ENCODE results near the gene FLAD1. TPM values are rescaled to one million over a fixed set of nuclear protein-coding genes. Genes with fewer than 3 reads are reported as not detected.

The FLAD1 gene
- polyA plus RNA-seq, 1 experiment: 21.1 TPM

DNA sequence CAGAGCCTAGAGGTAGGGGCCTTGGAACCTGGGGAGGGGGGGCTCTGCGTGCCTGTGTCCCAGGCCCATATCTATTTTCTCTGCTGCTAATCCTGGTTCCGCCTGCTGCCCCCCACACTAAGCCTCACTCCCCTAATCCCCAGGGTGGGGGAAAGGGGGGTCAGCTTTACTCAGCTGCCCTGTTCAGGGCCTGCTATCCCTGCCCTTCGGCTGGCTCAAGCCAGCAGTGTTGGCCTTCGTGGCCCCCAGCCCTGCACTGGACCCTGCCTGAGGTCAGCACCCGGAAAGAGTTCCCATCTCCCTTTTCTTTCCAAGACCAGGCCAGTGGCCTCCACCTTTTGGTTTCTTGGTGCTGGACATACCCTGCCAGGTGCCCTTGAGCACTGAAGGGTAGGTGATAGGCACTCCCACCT, 27.9 kb downstream of the FLAD1 start:
- ChIA-PET POLR2A (no interaction called here), CTCF (interaction anchor here (1.0 kb wide), 2 partner anchors 15 to 183 kb away, joined by 3 to 4 read pairs; no protein-coding TSS in a partner anchor)
- no peak overlapping the region for H3K27ac ChIP-seq (ENCODE audit: low read depth, low read length)
- DNase-seq (ENCODE audit: low read depth, low spot score): no peak
- no peaks in the 10 kb centered on the region for H3K27me3 ChIP-seq (ENCODE audit: control insufficient read depth, insufficient read depth, low read length)
- no peak for TF ChIP-seq CTCF (IDR thresholded peaks at IDR 0.05; ENCODE audit: low read depth, low read length)
- no peaks in the 10 kb centered on the region for H3K9me3 ChIP-seq (ENCODE audit: control insufficient read depth, insufficient read depth, low read length)
- H3K4me3 ChIP-seq (ENCODE audit: low read depth, low read length): no peak overlapping the region

DNA sequence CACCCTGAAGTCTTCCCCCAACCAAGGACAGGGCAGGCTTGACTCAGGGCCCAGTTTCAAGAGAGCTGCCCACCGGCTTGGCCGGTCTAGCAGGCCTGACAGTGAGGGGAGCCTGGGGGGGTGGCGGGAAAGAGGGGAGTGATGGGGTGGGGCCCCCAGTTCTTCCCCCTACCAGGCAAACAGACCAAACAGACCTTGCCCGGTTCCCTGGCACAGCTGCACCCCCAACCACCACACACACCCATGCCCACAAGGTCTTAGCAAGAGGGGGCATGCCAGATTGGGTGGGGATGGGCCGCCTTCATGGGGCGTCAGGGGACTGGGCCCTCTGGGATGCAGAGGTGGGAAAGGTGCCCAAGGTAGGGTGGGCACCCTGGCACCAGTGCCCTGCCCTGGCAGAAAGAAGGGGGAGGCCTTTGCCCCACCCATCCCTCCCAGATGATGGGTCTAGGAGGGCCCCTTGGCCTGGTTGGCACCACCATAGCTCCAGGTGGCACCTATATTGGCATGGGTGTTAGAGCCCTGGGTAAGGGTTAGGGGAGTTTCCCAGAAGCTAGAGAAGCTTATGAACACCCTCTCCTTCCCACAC, 28.4 kb downstream of the FLAD1 start:
- DNase-seq (ENCODE audit: low read depth, low spot score): no peak
- H3K27me3 ChIP-seq (ENCODE audit: control insufficient read depth, insufficient read depth, low read length): no peaks in the 10 kb centered on the region
- no peak overlapping the region for H3K4me3 ChIP-seq (ENCODE audit: low read depth, low read length)
- ChIA-PET POLR2A (interaction anchor here (0.6 kb wide), 1 partner anchor 707 kb away, joined by 4 read pairs; no protein-coding TSS in a partner anchor), CTCF (interaction anchor here (1.0 kb wide), 1 partner anchor 182 kb away, joined by 4 read pairs; no protein-coding TSS in a partner anchor)
- no peaks in the 10 kb centered on the region for H3K9me3 ChIP-seq (ENCODE audit: control insufficient read depth, insufficient read depth, low read length)
- TF ChIP-seq CTCF (IDR thresholded peaks at IDR 0.05; ENCODE audit: low read depth, low read length): no peak
- H3K27ac ChIP-seq (ENCODE audit: low read depth, low read length): no peak overlapping the region

DNA sequence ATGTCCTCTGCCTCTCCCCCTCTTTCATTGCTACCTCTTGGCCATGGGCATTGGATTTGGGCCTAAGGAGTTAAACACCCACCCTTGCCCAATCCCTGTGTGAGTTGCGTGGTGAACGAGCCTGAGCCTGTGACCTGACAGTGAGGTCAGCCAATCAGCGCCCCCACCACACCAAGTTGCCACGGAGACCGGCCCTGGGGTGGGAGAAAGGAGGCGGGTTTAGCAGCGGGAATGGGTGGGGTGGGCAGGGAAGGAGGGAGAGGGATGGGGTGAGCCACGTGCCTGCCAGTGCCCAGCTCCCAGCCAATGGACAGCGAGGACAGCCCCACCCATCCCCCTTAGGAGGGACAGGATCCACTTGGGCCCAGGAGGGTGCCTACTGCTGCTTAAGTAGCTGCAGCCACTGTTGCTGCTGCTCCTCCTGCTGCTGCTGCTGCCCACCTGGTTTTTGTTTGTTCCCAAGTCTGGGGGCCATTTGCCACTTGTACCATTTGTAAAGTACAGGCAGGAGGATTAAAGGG, 28.9 kb downstream of the FLAD1 start:
- POLR2A ChIA-PET: interaction anchor here (0.6 kb wide), 1 partner anchor 708 kb away, joined by 4 read pairs; no protein-coding TSS in a partner anchor
- Histone ChIP-seq H3K27me3 (ENCODE audit: control insufficient read depth, insufficient read depth, low read length) (no peaks in the 10 kb centered on the region), H3K27ac (ENCODE audit: low read depth, low read length) (no peak overlapping the region), H3K4me3 (ENCODE audit: low read depth, low read length) (no peak overlapping the region), H3K9me3 (ENCODE audit: control insufficient read depth, insufficient read depth, low read length) (no peaks in the 10 kb centered on the region)
- no peak for DNase-seq (ENCODE audit: low read depth, low spot score)
- CTCF ChIA-PET: interaction anchor here (0.8 to 1.0 kb wide), 2 partner anchors 16 to 47 kb away, joined by 3 to 4 read pairs; no protein-coding TSS in a partner anchor
- TF ChIP-seq CTCF (IDR thresholded peaks at IDR 0.05; ENCODE audit: low read depth, low read length): no peak

DNA sequence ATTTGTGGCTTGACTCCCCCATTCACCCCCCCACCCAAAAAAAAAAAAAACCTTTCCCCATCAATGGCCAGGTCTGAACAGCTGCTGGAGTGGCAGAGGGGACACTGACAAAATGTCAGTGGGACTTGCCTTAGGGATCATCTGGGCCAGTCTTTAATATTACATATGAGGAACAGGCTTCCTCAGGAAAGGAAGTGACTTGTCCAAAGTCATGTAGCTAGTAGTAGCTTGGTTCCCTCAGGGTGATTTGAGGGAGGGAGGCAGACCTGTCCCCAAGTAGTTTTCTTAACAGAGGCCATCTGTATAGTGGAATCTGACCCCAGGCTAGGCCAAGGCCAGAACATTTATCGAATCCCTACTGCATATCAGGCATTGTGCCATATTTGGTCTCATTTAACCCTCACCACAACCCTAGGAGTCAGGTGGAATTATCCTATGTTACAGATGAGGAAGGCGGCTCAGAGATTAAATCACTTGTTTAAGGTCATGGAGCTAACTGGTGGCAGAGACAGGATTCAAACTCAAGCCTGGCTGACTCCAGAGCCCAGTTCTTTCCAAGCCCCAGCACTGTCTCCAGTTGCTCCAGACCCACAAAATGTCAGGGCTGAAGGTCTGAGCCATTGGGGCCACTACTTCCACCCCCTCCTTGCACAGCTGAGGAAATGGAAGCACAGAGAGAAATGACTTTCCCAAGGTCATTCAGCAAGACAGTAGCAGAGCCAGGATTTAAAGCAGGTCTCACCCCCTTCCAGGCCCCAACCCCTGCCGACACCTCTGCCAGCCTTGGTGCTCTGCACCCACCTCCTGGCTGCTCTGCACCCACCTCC, 29.8 kb downstream of the FLAD1 start:
- TF ChIP-seq CTCF (IDR thresholded peaks at IDR 0.05; ENCODE audit: low read depth, low read length): no peak
- H3K27ac ChIP-seq (ENCODE audit: low read depth, low read length): no peak overlapping the region
- CTCF ChIA-PET: interaction anchor here (0.6 to 1.0 kb wide), 3 partner anchors 17 to 263 kb away, joined by 3 to 4 read pairs (median 3); no protein-coding TSS in a partner anchor
- H3K9me3 ChIP-seq (ENCODE audit: control insufficient read depth, insufficient read depth, low read length): no peaks in the 10 kb centered on the region
- no peaks in the 10 kb centered on the region for H3K27me3 ChIP-seq (ENCODE audit: control insufficient read depth, insufficient read depth, low read length)
- H3K4me3 ChIP-seq (ENCODE audit: low read depth, low read length): no peak overlapping the region
- POLR2A ChIA-PET: interaction anchor here (0.7 kb wide), 1 partner anchor 782 kb away, joined by 12 read pairs; no protein-coding TSS in a partner anchor
- no peak for DNase-seq (ENCODE audit: low read depth, low spot score)

All from AG04450 (cell line).